HepG2 (cell line): ENCODE measurements around the gene WDR76. TPM values are rescaled to one million over a fixed set of nuclear protein-coding genes. Genes with fewer than 3 reads are reported as not detected.
A peak's percentile ranks its signal among the peaks of the same experiment; 100 is the strongest.

Experiments
- ETV5 ChIP-seq: IDR thresholded peaks from 2 replicates; pipeline ENCODE4 v1.6.1; 2018; ENCODE audit warnings: missing biosample characterization, missing genetic modification reagents, inconsistent platforms, borderline replicate concordance
- GATAD1 ChIP-seq: IDR thresholded peaks from 2 replicates; pipeline ENCODE4 v1.6.1; 2016; ENCODE audit warnings: missing genetic modification reagents, missing compliant biosample characterization
- MEIS1 ChIP-seq: sonication (generic); formaldehyde crosslinking; IDR thresholded peaks from 2 replicates; pipeline ENCODE4 v1.9.0; 2021; ENCODE audit warnings: mild to moderate bottlenecking, missing genetic modification reagents, moderate library complexity, borderline replicate concordance
- MLLT10 ChIP-seq: sonication (generic); formaldehyde crosslinking; IDR thresholded peaks from 2 replicates; pipeline ENCODE4 v1.4.0; 2020; ENCODE audit warnings: missing genetic modification reagents
- PITX1 ChIP-seq: sonication (generic); formaldehyde crosslinking; IDR thresholded peaks from 2 replicates; pipeline ENCODE4 v1.5.1; 2020; ENCODE audit warnings: mild to moderate bottlenecking, missing genetic modification reagents
- PRMT3 ChIP-seq: sonication (generic); formaldehyde crosslinking; IDR thresholded peaks from 2 replicates; pipeline ENCODE4 v1.8.1; 2022; ENCODE audit warnings: low read depth, mild to moderate bottlenecking, moderate library complexity, missing genetic modification reagents, borderline replicate concordance
- RNF2 ChIP-seq: fragments of 450-650 bp; conservative IDR thresholded peaks from 2 replicates; pipeline ENCODE4 v1.6.1; 2016; ENCODE audit warnings: low read depth
- ZFP62 ChIP-seq: sonication (generic); formaldehyde crosslinking; IDR thresholded peaks from 2 replicates; pipeline ENCODE4 v1.4.0; 2020; ENCODE audit warnings: missing genetic modification reagents
- ZKSCAN1 ChIP-seq: fragments of 150-350 bp; IDR thresholded peaks from 2 replicates; pipeline ENCODE4 v1.6.1; 2014; ENCODE audit warnings: low read length
- ZMYM2 ChIP-seq: sonication (generic); formaldehyde crosslinking; IDR thresholded peaks from 2 replicates; pipeline ENCODE4 v1.8.0; 2022; ENCODE audit warnings: mild to moderate bottlenecking, missing genetic modification reagents
- ZNF17 ChIP-seq: sonication (generic); formaldehyde crosslinking; IDR thresholded peaks from 2 replicates; pipeline ENCODE4 v1.5.0; 2020; ENCODE audit warnings: mild to moderate bottlenecking, missing genetic modification reagents
- ZNF260 ChIP-seq: sonication (generic); formaldehyde crosslinking; IDR thresholded peaks from 2 replicates; pipeline ENCODE4 v1.4.0; 2020; ENCODE audit warnings: missing genetic modification reagents, low read depth, mild to moderate bottlenecking, borderline replicate concordance
- ZNF432 ChIP-seq: sonication (generic); formaldehyde crosslinking; IDR thresholded peaks from 2 replicates; pipeline ENCODE4 v1.5.0; 2020; ENCODE audit warnings: missing genetic modification reagents, mild to moderate bottlenecking, borderline replicate concordance
- ZNF629 ChIP-seq: sonication (generic); formaldehyde crosslinking; conservative IDR thresholded peaks from 2 replicates; pipeline ENCODE4 v1.5.0; 2020; ENCODE audit warnings: missing genetic modification reagents
- ZNF891 ChIP-seq: sonication (generic); formaldehyde crosslinking; IDR thresholded peaks from 2 replicates; pipeline ENCODE4 v1.5.0; 2020; ENCODE audit warnings: mild to moderate bottlenecking, missing genetic modification reagents
- ZZZ3 ChIP-seq: sonication (generic); formaldehyde crosslinking; IDR thresholded peaks from 2 replicates; pipeline ENCODE4 v1.4.0; 2020; ENCODE audit warnings: missing genetic modification reagents, mild to moderate bottlenecking, borderline replicate concordance
- polyA plus RNA-seq, 8 experiments: library from polyadenylated mRNA; depleted of rRNA in 3 of 8; stranded (reverse) in 7 of 8; unstranded in 1 of 8; fragments of >200 nt; fragmentation: Illumina TruSeq in 4 of 8; extraction: Trizol in 4 of 8; gene quantifications; 2 replicates each; pipeline versions ENCODE4 v1.2.1 to v1.2.3, GENCODE V29; 2011 to 2016; ENCODE audit warnings: low read depth in 4 of 8, missing spikeins in 1 of 8, mixed read lengths in 1 of 8; ENCODE audit not compliant: insufficient read depth in 1 of 8
- total RNA-seq, 5 experiments: library from RNA; depleted of rRNA; stranded (reverse); fragments of >200 nt; fragmentation: Illumina TruSeq; extraction: Trizol; gene quantifications; 2 replicates each; pipeline ENCODE4 v1.2.3, GENCODE V29; 2016; ENCODE audit warnings: low read depth in 1 of 5
- TF ChIP-seq, protein P1 (sequence below): sonication (generic); formaldehyde crosslinking; IDR thresholded peaks from 2 replicates; pipeline ENCODE4 v1.4.0; 2020; ENCODE audit warnings: mild to moderate bottlenecking, missing genetic modification reagents
- TF ChIP-seq, protein P2 (sequence below): sonication (generic); formaldehyde crosslinking; IDR thresholded peaks from 2 replicates; pipeline ENCODE4 v1.8.0; 2023; ENCODE audit warnings: mild to moderate bottlenecking, missing genetic modification reagents
- TF ChIP-seq, protein P3 (sequence below): sonication (generic); formaldehyde crosslinking; IDR thresholded peaks from 2 replicates; pipeline ENCODE4 v1.4.0; 2020; ENCODE audit warnings: missing genetic modification reagents
- TF ChIP-seq, protein P4 (sequence below): sonication (generic); formaldehyde crosslinking; IDR thresholded peaks from 2 replicates; pipeline ENCODE4 v1.8.0; 2022; ENCODE audit warnings: mild to moderate bottlenecking, missing genetic modification reagents; ENCODE audit not compliant: insufficient replicate concordance
- TF ChIP-seq, protein P5 (sequence below): IDR thresholded peaks from 2 replicates; pipeline ENCODE4 v1.6.1; 2016; ENCODE audit warnings: low read depth, borderline replicate concordance

WDR76 gene
- total and polyA plus RNA-seq, 2 of the 13 experiments (the other 11 are each of a cell fraction or from before 2014, with no cell fraction given), result 1.1 to 9.7 TPM

DNA sequence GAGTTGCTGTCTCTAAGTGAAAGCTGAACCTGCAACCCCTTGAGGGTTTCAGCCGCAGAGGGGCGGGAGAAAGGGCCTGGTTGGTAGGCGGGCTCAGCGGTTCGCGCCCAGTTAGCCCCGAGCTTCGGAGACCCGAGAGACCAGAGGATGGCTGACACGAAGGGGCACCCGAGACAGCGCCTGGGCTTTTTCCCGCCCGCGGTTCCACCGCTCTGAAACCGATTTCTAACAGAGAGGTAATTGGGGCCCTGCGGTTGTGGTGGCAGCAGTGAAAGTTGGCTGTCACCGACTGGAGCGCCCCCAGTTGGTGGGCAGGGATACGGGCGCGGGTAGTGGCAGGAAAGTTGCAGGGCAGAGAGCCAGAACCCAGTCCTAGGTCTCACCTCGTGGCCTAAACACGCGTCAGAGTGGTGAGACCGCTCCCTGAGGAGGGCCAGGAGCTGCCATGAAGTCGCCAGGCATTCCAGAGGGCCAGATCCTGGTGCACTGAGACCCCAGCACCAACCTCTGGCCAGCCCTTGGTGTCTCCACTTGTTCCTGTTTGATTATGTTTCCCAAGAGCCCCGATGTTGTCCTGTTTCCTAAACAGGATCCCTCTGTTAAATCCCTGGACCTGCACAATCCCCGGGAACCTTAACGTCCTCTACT, 49.4 kb upstream of the WDR76 start (continued):
- TF ChIP-seq, protein P1, sequence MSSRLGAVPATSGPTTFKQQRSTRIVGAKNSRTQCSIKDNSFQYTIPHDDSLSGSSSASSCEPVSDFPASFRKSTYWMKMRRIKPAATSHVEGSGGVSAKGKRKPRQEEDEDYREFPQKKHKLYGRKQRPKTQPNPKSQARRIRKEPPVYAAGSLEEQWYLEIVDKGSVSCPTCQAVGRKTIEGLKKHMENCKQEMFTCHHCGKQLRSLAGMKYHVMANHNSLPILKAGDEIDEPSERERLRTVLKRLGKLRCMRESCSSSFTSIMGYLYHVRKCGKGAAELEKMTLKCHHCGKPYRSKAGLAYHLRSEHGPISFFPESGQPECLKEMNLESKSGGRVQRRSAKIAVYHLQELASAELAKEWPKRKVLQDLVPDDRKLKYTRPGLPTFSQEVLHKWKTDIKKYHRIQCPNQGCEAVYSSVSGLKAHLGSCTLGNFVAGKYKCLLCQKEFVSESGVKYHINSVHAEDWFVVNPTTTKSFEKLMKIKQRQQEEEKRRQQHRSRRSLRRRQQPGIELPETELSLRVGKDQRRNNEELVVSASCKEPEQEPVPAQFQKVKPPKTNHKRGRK (CRISPR knock-in tag), result no peak
- TF ChIP-seq ZFP62 (CRISPR knock-in tag) (no peak), MEIS1 (CRISPR knock-in tag) (peak; percentile 61), ZKSCAN1 (no peak), ZNF891 (peak; percentile 71), MLLT10 (no peak), PITX1 (CRISPR knock-in tag) (peak; percentile 31; the same call in 1 of the 2 replicates), ZNF17 (CRISPR knock-in tag) (no peak), RNF2 (0 out of 2 replicates have a peak, but pooled peaks have one; percentile 57), PRMT3 (CRISPR knock-in tag) (no peak), ZNF432 (no peak), ZNF260 (CRISPR knock-in tag) (no peak), ZNF629 (CRISPR knock-in tag) (no peak), ZMYM2 (CRISPR knock-in tag) (peak; percentile 70; the same call in 1 of the 2 replicates), ETV5 (CRISPR knock-in tag) (peak; percentile 6; the same call in 1 of the 2 replicates), GATAD1 (CRISPR knock-in tag) (peak; percentile 29; the same call in 1 of the 2 replicates), ZZZ3 (CRISPR knock-in tag) (peak; percentile 46; the same call in 1 of the 2 replicates)
- TF ChIP-seq, protein P2, sequence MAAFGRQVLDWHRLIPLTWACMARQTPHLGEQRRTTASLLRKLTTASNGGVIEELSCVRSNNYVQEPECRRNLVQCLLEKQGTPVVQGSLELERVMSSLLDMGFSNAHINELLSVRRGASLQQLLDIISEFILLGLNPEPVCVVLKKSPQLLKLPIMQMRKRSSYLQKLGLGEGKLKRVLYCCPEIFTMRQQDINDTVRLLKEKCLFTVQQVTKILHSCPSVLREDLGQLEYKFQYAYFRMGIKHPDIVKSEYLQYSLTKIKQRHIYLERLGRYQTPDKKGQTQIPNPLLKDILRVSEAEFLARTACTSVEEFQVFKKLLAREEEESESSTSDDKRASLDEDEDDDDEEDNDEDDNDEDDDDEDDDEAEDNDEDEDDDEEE (CRISPR knock-in tag), result peak; percentile 25; the same call in 1 of the 2 replicates
- TF ChIP-seq, protein P3, sequence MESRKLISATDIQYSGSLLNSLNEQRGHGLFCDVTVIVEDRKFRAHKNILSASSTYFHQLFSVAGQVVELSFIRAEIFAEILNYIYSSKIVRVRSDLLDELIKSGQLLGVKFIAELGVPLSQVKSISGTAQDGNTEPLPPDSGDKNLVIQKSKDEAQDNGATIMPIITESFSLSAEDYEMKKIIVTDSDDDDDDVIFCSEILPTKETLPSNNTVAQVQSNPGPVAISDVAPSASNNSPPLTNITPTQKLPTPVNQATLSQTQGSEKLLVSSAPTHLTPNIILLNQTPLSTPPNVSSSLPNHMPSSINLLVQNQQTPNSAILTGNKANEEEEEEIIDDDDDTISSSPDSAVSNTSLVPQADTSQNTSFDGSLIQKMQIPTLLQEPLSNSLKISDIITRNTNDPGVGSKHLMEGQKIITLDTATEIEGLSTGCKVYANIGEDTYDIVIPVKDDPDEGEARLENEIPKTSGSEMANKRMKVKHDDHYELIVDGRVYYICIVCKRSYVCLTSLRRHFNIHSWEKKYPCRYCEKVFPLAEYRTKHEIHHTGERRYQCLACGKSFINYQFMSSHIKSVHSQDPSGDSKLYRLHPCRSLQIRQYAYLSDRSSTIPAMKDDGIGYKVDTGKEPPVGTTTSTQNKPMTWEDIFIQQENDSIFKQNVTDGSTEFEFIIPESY (CRISPR knock-in tag), result peak; percentile 32; the same call in 1 of the 2 replicates
- TF ChIP-seq, protein P4, sequence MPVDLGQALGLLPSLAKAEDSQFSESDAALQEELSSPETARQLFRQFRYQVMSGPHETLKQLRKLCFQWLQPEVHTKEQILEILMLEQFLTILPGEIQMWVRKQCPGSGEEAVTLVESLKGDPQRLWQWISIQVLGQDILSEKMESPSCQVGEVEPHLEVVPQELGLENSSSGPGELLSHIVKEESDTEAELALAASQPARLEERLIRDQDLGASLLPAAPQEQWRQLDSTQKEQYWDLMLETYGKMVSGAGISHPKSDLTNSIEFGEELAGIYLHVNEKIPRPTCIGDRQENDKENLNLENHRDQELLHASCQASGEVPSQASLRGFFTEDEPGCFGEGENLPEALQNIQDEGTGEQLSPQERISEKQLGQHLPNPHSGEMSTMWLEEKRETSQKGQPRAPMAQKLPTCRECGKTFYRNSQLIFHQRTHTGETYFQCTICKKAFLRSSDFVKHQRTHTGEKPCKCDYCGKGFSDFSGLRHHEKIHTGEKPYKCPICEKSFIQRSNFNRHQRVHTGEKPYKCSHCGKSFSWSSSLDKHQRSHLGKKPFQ (CRISPR knock-in tag), result peak; percentile 48
- TF ChIP-seq, protein P5, sequence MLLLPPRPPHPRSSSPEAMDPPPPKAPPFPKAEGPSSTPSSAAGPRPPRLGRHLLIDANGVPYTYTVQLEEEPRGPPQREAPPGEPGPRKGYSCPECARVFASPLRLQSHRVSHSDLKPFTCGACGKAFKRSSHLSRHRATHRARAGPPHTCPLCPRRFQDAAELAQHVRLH (CRISPR knock-in tag), result peak; percentile 77; the same call in 1 of the 2 replicates
